Tibial artery (tissue), 4 donors: ENCODE data around the gene MFSD12.
"Not testable (repeated sequence)": the region's sequence is repeated elsewhere in the genome, so short reads cannot be mapped to it uniquely, and the experiment has no call there.

ENCODE experiments used
- DNase-seq, 2 donors: peaks; one replicate each; pipeline ENCODE4 v3.0.0-alpha.2; 2019
- H3K27ac ChIP-seq, 2 donors: fragments of 200-600 bp; sonication (generic) in 1 of 2; 1 replicate in 1 of 2; 2 replicates in 1 of 2; pipeline ENCODE4 v1.5.1; 2018 to 2019; ENCODE audit warnings: mild to moderate bottlenecking in 1 of 2
- H3K27me3 ChIP-seq, 2 donors: fragments of 200-600 bp; sonication (generic) in 1 of 2; one replicate each; pipeline versions ENCODE4 v1.5.1 to v1.6.0; 2016 to 2019
- H3K36me3 ChIP-seq, 3 donors: fragments of 200-600 bp; sonication (generic) in 2 of 3; one replicate each; pipeline ENCODE4 v1.5.1; 2016 to 2019; ENCODE audit warnings: mild to moderate bottlenecking in 2 of 3
- H3K4me1 ChIP-seq, 4 donors: fragments of 200-600 bp; sonication (generic) in 2 of 4; 1 replicate in 3 of 4; 2 replicates in 1 of 4; pipeline ENCODE4 v1.5.1; 2016 to 2019
- H3K4me3 ChIP-seq, 2 donors: fragments of 200-600 bp; sonication (generic) in 1 of 2; 1 replicate in 1 of 2; 2 replicates in 1 of 2; pipeline ENCODE4 v1.5.1; 2018 to 2019; ENCODE audit warnings: mild to moderate bottlenecking in 2 of 2
- H3K9me3 ChIP-seq, 3 donors: fragments of 200-600 bp; sonication (generic) in 1 of 3; one replicate each; pipeline ENCODE4 v1.5.1; 2016 to 2019
- CTCF ChIP-seq, 2 experiments: fragments of 200-600 bp in 1 of 2; fragments of 450-650 bp in 1 of 2; IDR thresholded peaks; one replicate each; pipeline ENCODE4 v1.5.1; 2017 to 2019; ENCODE audit warnings: antibody characterized with exemption in 2 of 2, mild to moderate bottlenecking in 1 of 2, moderate library complexity in 1 of 2
- intact Hi-C: fragments of 100-400 bp; cut with DNase I; formaldehyde crosslinking; loops from one replicate; pipeline ENCODE4 v1.15.0; 2023; ENCODE audit warnings: low total_unique reads

MFSD12 gene

GRCh38 chr19:3570606-3571011 is 13.2 kb upstream of the MFSD12 start:
- no peaks in the 10 kb centered on the region for H3K9me3 ChIP-seq
- intact Hi-C loops, result no loop called here
- H3K27me3 ChIP-seq, result no peaks in the 10 kb centered on the region
- H3K36me3 ChIP-seq, result peaks cover 0 to 9% (median 0%) of the 10 kb centered on the region in 3 donors
- no peak for DNase-seq
- H3K27ac ChIP-seq, result no peak overlapping the region
- H3K4me1 ChIP-seq, result peaks cover 5 to 25% (median 19%) of the 10 kb centered on the region in 4 donors
- no peak for TF ChIP-seq CTCF (IDR thresholded peaks at IDR 0.05)
- no peak overlapping the region for H3K4me3 ChIP-seq

- H3K36me3 ChIP-seq, intact Hi-C loops: not testable (repeated sequence)
Measured at GRCh38 chr19:3570042-3570441, 12.7 kb upstream of the MFSD12 start.

GRCh38 chr19:3565139-3565538 is 7.8 kb upstream of the MFSD12 start:
- intact Hi-C loops, result no loop called here
- TF ChIP-seq CTCF (IDR thresholded peaks at IDR 0.05), result no peak

More at GRCh38 chr19:3570042-3570441, 12.7 kb upstream of the MFSD12 start:
- not testable (repeated sequence) for H3K27ac ChIP-seq, H3K4me3 ChIP-seq, H3K9me3 ChIP-seq, DNase-seq, H3K27me3 ChIP-seq
- peaks cover 5 to 24% (median 17%) of the 10 kb centered on the region in 4 donors for H3K4me1 ChIP-seq

GRCh38 chr19:3563709-3564524 is 6.5 kb upstream of the MFSD12 start:
- intact Hi-C loops, result no loop called here
- no peaks in the 10 kb centered on the region for H3K4me1 ChIP-seq

More at GRCh38 chr19:3565139-3565538, 7.8 kb upstream of the MFSD12 start:
- no peak for DNase-seq
- H3K9me3 ChIP-seq, result no peaks in the 10 kb centered on the region
- no peaks in the 10 kb centered on the region for H3K4me1 ChIP-seq
- H3K27ac ChIP-seq, result no peak overlapping the region
- no peaks in the 10 kb centered on the region for H3K27me3 ChIP-seq
- H3K36me3 ChIP-seq, result no peaks in the 10 kb centered on the region
- H3K4me3 ChIP-seq, result no peak overlapping the region

GRCh38 chr19:3556978-3557460 is 367 bp downstream of the MFSD12 start:
- DNase-seq, result peak in 1 of 2 donors; percentile 72
- TF ChIP-seq CTCF (IDR thresholded peaks at IDR 0.05), result no peak
- intact Hi-C loops, result no loop called here
- H3K4me3 ChIP-seq, result peak overlapping the region; percentile 74 to 95
- no peaks in the 10 kb centered on the region for H3K9me3 ChIP-seq
- peaks cover 0 to 22% (median 19%) of the 10 kb centered on the region in 4 donors for H3K4me1 ChIP-seq
- H3K27me3 ChIP-seq, result no peaks in the 10 kb centered on the region
- H3K27ac ChIP-seq, result peak overlapping the region; percentile 79 to 82
- no peaks in the 10 kb centered on the region for H3K36me3 ChIP-seq

More at GRCh38 chr19:3563709-3564524, 6.5 kb upstream of the MFSD12 start:
- no peak for TF ChIP-seq CTCF (IDR thresholded peaks at IDR 0.05)
- H3K4me3 ChIP-seq, result no peak overlapping the region
- H3K27ac ChIP-seq, result no peak overlapping the region
- H3K9me3 ChIP-seq, result no peaks in the 10 kb centered on the region
- no peaks in the 10 kb centered on the region for H3K27me3 ChIP-seq
- DNase-seq, result no peak
- no peaks in the 10 kb centered on the region for H3K36me3 ChIP-seq

GRCh38 chr19:3556423-3556977 is 886 bp downstream of the MFSD12 start:
- no peaks in the 10 kb centered on the region for H3K36me3 ChIP-seq
- TF ChIP-seq CTCF (IDR thresholded peaks at IDR 0.05), result no peak
- intact Hi-C loops, result no loop called here
- no peaks in the 10 kb centered on the region for H3K27me3 ChIP-seq
- H3K9me3 ChIP-seq, result no peaks in the 10 kb centered on the region
- H3K27ac ChIP-seq, result peak overlapping the region; percentile 79 to 82
- no peak for DNase-seq
- H3K4me3 ChIP-seq, result peak overlapping the region; percentile 74 to 95
- peaks cover 0 to 22% (median 21%) of the 10 kb centered on the region in 4 donors for H3K4me1 ChIP-seq
